GM10266 (cell line): Measurements from ENCODE around the gene MED14.

Experiments used
- DNase-seq: peaks from one replicate; pipeline ENCODE4 v3.0.0; 2012; ENCODE audit errors: extremely low spot score
- TF ChIP-seq, protein P1 (sequence below): IDR thresholded peaks from 2 replicates; pipeline ENCODE4 v1.5.1; 2012; ENCODE audit warnings: mild to moderate bottlenecking, low read depth; ENCODE audit not compliant: control insufficient read depth, insufficient read depth; ENCODE audit errors: missing control alignments

The MED14 gene

DNA sequence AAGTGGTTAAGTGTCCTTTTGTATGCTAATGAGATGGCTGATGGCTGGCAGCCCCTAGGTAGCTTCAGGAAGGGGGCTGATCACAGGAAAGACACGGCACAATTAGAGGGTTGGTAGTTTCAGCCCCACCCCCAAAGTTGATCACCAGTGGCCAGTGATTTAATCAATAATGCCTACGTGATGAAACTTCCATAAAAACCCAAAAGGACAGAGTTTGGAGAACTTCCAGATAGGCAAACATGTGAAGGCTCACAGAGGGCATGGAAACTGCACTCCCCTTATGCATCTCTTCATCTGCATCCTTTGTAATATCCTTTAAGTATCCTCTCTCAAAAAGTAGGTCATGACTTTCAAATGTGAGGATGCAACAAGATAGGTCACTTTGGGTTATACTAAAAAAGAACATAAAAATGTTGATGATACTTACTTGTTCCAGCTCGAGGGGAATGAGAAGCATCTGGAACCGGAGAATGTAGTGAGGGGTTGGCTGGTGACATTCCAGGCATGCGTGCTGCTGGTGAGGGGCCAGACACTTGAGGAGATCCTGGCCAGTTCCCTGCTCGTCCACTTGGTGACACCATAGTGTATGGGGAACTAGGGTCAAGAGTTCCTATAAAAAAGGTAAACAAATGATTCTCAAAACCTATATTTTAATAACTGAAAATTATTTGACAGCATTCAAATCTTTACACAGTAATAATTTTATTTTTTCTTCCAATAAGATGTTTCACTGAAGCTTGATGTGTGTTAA lies 71.3 kb downstream of the MED14 start:
- no peak for DNase-seq
- TF ChIP-seq, protein P1, sequence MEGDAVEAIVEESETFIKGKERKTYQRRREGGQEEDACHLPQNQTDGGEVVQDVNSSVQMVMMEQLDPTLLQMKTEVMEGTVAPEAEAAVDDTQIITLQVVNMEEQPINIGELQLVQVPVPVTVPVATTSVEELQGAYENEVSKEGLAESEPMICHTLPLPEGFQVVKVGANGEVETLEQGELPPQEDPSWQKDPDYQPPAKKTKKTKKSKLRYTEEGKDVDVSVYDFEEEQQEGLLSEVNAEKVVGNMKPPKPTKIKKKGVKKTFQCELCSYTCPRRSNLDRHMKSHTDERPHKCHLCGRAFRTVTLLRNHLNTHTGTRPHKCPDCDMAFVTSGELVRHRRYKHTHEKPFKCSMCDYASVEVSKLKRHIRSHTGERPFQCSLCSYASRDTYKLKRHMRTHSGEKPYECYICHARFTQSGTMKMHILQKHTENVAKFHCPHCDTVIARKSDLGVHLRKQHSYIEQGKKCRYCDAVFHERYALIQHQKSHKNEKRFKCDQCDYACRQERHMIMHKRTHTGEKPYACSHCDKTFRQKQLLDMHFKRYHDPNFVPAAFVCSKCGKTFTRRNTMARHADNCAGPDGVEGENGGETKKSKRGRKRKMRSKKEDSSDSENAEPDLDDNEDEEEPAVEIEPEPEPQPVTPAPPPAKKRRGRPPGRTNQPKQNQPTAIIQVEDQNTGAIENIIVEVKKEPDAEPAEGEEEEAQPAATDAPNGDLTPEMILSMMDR = no peak

DNA sequence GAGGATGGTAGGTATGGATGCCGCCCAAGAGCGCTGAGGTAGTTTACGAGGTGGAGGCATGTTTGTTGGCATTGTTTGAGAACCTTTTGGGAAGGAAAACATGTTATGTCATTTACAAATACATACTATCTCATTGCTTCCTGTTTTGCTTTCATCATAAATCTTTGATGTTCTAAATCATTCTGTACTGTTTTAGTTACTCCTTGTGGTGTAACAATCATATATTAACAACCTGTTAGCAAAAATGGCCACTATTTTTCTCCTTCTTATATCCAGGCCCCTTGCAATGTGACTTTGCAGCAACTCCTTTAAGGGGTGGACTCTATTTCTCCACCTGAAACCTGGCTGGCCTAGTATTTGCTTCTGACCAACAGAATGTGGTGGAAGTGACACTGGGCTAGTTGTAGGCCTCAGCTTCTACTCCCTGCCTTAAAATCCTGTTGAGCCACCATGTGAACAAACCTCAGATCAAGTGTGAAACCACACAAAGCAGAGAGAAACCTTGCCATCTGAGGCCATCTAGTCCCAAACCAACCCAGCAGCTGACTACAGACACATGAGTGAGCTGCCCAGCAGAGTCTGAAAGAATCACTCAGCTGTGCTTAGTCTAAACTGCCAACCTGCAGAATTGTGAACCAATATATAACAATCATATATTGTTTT lies 72.1 kb downstream of the MED14 start:
- no peak for DNase-seq
- TF ChIP-seq, protein P1 = no peak

DNA sequence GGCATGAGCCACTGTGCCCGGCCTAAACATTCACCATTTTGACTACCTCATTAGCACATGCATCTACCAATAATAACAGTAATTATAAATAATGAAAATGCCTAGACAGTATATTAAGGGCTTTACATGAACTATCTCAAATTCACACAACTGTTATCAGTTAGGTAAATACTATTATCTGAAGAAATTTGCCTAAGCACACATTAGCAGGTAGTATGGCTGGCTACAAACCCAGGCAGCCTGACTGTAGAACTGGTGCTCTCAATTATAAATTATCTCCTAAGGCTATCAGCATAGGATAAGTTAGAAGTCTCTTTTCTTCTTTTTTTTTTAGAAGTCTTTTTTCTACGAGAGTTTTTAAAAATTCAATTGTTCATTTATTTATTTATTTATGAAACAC lies 73.9 kb downstream of the MED14 start:
- TF ChIP-seq, protein P1 = no peak
- DNase-seq = no peak

DNA sequence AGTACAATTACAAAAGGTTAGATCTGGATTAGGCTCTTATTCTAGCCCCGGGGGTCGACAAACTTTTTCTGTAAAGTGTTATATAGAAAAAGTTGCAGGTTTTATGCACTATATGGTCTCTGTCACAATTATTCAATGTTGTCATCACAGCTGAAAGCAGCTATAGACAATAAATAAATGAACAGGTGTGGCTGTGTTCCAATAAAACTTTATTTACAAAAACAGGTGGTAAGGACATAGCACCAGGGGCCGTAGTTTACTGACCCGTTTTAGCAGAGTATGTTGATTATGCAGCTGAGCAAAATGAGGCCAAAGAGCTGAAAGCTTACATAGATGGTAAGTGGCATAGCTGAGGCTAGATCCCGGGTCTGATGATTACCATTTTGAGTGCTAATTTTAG lies 75.0 kb downstream of the MED14 start:
- no peak for DNase-seq
- TF ChIP-seq, protein P1 = no peak

DNA sequence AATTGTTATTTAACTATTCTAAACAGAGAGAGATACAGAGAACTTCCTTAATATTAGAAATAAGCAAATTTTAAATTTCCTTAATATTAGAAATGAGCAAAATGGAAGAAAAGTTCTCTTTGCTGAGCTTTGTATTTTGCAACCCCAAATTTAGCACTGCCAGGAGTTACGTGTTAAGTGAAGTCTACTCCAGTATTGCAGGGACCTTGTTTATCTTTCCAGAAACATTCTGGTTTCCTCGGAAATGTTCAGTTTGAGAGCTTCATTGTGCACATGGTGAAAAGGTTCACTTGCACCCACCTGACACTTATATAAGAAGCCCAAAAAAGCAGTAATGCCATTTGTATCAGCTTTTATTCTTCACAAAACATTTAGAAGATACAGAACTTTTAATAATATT lies 81.8 kb downstream of the MED14 start:
- TF ChIP-seq, protein P1 = no peak
- DNase-seq = no peak

DNA sequence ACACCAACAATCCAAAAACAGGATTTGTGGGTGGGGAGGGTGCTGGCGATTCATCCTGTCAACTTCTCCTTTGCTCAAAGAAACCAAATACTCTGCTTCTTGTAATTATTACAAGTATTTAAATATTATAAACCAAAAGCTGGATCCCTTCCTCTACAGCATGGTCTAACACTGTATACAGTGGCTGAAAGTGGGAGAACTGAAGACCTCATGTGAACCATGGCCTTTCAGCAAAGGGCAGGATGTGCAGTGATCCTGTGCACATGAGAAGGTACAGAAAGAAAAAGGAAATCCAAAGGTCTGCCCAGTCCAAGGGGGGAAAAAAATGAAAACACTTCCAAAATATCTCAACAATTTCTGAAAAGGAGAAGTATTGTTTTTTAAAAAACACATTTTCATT lies 82.7 kb downstream of the MED14 start:
- DNase-seq = no peak
- TF ChIP-seq, protein P1 = no peak

DNA sequence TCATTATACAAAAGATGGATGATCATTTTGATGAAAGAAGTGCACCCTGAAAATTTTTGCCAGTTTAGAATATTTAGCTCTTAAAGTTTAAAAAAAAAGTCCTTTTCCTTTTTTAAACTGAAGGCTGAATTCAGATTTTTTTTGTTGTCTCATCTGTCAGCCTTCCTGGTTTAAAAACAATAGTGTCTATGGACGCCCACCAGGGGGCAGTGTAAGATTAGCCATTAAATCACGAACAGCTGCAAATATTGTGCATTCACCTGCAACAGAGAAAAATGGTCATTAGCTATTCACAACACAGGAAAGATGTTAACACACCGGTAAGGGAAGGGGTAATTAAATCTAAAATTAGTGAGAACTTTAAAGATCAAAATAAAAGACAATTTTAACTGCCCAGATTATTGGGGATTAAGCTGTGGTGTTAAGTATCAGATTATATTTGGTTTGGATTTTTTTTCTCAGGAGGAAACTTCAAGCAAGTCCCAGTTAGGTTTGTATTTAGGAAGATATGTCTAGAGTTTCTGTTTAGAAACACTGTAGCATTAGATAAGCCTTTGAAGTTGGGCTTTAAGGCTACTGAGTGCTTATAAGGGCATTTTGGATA lies 83.6 kb downstream of the MED14 start:
- DNase-seq = peak; percentile 11

More for the DNA sequence above, 83.6 kb downstream of the MED14 start:
- TF ChIP-seq, protein P1 = peak; percentile 64
